GM12875 (cell line): ENCODE results near the gene EGR2.

Source experiments
- H3K4me3 ChIP-seq: one replicate; pipeline ENCODE4 v1.5.1; 2011; ENCODE audit warnings: low read depth, low read length, control low read depth
- TF ChIP-seq, protein P1 (sequence below): IDR thresholded peaks from 2 replicates; pipeline ENCODE4 v1.5.1; 2011; ENCODE audit warnings: low read depth, mild to moderate bottlenecking, control low read depth, inconsistent platforms, low read length, moderate library complexity, borderline replicate concordance; ENCODE audit not compliant: insufficient read depth

Gene EGR2

DNA sequence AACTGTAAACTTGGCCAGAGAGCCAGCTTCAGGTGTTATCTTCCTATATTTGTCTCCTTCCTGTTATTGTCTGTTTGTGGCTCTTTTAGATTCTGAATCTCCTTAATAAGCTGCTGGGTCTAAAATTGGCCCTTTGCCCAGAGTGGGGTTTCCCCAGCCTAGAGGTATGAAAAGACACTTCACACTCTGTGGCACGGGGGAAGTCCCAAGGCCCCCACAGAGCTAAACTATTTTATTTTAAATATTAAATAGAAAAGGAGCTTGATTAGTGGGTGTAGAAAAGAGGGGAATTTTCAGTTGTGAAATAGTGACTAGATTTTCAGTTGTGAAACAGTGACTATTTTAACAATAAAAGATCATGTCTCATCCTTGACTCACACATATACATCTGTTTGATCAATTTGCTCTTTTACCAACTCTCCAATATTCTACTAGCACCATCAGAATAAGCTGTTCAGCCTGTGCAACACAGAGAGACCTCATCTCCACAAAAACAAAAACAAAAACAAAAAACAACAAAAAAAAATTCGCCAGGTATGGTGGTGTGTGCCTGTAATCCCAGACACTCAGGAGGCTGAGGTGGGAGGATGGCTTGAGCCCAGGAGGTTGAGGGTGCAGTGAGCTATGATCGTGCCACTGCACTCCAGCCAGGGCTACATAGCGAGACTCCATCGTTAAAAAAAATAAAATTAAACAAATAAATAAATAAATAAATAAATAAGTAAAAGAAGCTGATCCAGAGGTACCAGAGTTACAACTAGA is 36.5 kb downstream of the EGR2 start:
- H3K4me3 ChIP-seq: no peak overlapping the region
- TF ChIP-seq, protein P1, sequence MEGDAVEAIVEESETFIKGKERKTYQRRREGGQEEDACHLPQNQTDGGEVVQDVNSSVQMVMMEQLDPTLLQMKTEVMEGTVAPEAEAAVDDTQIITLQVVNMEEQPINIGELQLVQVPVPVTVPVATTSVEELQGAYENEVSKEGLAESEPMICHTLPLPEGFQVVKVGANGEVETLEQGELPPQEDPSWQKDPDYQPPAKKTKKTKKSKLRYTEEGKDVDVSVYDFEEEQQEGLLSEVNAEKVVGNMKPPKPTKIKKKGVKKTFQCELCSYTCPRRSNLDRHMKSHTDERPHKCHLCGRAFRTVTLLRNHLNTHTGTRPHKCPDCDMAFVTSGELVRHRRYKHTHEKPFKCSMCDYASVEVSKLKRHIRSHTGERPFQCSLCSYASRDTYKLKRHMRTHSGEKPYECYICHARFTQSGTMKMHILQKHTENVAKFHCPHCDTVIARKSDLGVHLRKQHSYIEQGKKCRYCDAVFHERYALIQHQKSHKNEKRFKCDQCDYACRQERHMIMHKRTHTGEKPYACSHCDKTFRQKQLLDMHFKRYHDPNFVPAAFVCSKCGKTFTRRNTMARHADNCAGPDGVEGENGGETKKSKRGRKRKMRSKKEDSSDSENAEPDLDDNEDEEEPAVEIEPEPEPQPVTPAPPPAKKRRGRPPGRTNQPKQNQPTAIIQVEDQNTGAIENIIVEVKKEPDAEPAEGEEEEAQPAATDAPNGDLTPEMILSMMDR: no peak

DNA sequence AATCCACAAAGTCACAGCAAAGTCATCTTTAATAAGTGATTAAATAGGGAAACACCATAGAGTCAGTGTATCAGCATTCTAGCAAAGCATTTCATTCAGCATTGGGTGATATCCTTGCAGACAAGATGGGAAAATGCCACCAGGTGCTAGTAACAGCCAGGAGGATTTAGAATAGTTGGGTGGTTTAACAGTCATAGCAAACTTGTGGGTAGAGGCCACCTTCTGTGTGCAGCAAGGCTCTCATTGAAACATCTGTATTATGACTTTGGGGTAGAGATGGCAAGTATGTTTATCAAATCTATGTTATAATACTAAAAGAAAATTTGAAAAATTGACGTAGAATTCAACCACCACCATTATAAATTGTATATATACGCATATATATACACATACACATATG is 38.0 kb downstream of the EGR2 start:
- TF ChIP-seq, protein P1: no peak
- H3K4me3 ChIP-seq: no peak overlapping the region

DNA sequence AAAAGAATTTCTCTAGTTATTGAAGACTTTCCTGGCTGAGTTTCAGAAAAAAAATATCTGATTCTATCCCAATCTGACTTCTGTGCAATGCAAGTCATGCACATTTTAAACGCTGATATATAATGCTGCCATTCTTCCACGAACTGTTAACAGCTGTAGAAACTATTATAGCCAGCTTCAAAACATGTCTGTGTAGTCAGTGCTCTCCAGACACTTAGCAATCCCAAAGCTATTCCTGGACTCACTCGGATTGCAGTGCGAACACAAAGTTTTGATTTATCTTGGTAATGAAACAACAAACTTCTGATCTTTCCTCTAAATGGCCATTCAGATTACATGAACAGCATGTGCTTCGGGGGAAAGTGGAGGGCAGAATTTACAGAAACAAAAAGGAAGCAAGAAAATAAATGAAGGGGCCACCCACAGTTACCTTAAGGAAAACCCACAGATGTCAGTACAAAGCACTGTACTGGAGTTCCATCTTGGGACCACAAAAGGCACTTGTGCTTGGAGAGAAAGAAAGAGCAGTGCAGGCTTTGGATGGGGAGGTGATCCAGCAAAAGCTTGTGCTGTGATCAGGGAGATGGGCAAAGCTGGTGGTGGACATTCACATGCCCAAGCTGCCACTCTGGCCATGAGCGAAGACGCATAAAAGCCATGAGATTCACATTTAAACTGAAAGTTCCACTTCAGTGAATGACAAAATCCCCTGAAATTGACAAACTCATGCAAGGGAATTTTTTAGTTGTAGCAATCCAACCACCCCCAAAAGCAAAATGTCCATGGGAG is 43.8 kb downstream of the EGR2 start:
- H3K4me3 ChIP-seq: no peak overlapping the region
- TF ChIP-seq, protein P1: no peak

DNA sequence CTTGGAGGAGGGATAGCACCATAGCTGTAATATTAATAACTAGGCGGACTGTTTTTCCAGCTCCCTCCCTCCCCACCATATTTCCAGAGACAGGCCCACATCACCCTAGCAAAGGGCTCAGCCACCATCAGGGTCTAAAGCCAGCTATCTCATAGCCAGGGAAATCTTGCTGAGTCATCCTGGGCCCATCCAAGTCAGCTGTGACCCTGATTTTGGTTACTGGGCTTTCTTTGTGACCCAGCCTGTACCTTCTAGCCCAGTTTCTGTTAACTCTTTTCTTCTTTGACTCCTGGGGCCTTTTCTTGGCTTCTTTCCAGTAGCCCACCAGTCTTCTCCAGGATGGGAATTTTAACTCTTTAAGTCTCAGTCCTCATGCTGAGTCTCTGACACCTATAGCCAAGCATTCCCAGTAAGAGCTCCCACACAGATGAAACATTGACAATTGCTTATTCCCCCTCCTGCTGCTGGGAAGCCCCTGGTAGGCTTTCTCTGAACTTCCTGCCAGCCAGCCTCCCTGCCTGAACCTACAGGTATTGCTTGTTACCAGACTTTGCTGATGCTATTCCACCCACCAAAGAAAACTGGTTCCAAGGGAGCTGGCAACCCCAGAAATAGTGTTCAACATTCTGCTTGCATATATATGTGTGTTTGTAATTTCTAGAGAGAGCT is 46.5 kb downstream of the EGR2 start:
- TF ChIP-seq, protein P1: no peak
- no peak overlapping the region for H3K4me3 ChIP-seq

DNA sequence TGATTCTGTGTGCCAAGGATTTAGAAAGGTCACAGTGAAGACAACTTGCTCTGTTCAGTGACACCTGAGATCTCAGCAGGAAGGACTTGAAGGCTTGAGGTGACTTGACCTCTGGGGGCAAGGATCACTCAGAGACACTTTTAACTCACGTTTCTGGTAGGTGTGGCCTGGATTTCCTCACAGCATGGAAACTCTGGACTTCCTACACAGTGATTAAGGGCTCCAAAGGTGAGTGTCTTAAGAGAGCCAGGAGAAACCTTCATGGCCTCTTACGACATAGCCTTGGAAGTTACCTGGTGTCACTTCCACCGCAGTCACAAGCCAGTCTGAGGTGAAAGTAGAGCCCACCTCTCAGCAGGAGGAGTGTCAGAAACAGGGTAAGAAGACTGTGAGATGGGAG is 49.8 kb downstream of the EGR2 start:
- TF ChIP-seq, protein P1: no peak
- no peak overlapping the region for H3K4me3 ChIP-seq

DNA sequence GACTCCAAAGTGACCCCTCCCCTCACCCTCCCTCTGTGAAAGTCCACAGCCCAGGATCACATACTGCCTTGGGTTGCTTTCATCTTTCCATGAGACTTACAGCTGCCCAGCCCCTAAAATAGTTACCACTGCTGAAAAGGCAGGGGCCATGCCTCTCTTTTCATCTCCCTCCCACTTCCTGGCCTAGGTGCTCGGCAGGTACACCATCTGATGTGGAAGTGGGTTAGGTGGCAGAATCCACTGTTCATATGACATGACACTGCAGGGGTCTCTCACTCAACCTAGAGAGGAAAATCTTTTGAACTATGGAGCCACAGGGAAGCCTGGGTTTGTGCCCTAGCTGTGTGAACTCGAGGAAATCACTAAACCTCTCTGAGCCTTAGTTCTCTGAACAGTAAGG is 50.4 kb downstream of the EGR2 start:
- H3K4me3 ChIP-seq: no peak overlapping the region
- TF ChIP-seq, protein P1: no peak
